NCI-H510A (cell line): Measurements from ENCODE around the gene MRPL11.
A peak's percentile ranks its signal among the peaks of the same experiment; 100 is the strongest.
"Not testable (repeated sequence)": the region's sequence is repeated elsewhere in the genome, so short reads cannot be mapped to it uniquely, and the experiment has no call there.

Source experiments
- DNase-seq: peaks from one replicate; lab custom pipeline; 2025; lab: John Stamatoyannopoulos, UW

Gene MRPL11

GRCh38 chr11:66431287-66431686, 7.4 kb downstream of the MRPL11 start:
- not testable (repeated sequence) for DNase-seq

- DNase-seq, result peak; percentile 44
These were observed 8.6 kb downstream of the MRPL11 start for GRCh38 chr11:66429983-66430602.

- DNase-seq, result no peak
These were observed 9.7 kb downstream of the MRPL11 start for GRCh38 chr11:66428933-66429332.

GRCh38 chr11:66426314-66426713, 12.3 kb downstream of the MRPL11 start:
- no peak for DNase-seq

- no peak for DNase-seq
These were observed 17.0 kb downstream of the MRPL11 start for GRCh38 chr11:66421492-66422205.

GRCh38 chr11:66420671-66421476, 17.8 kb downstream of the MRPL11 start, which contains the start of gene NPAS4:
Gene NPAS4 (plus strand): TSS chr11:66421035. CDS start chr11:66421180, 145 bp downstream.
- DNase-seq, result peak; percentile 80

- DNase-seq, result peak; percentile 28
These were observed 18.8 kb downstream of the MRPL11 start for GRCh38 chr11:66419825-66420224.

- DNase-seq, result no peak
These were observed 19.7 kb downstream of the MRPL11 start for GRCh38 chr11:66418986-66419308.

GRCh38 chr11:66418168-66418985, 20.3 kb downstream of the MRPL11 start:
- DNase-seq, result peak; percentile 16

GRCh38 chr11:66417000-66417399, 21.6 kb downstream of the MRPL11 start:
- DNase-seq, result no peak

GRCh38 chr11:66415423-66415822, 23.2 kb downstream of the MRPL11 start:
- no peak for DNase-seq

GRCh38 chr11:66414120-66414934, 24.3 kb downstream of the MRPL11 start:
- no peak for DNase-seq

GRCh38 chr11:66413167-66413566, 25.5 kb downstream of the MRPL11 start:
- DNase-seq, result no peak

GRCh38 chr11:66412110-66412509, 26.5 kb downstream of the MRPL11 start:
- DNase-seq, result no peak

GRCh38 chr11:66411323-66411722, 27.3 kb downstream of the MRPL11 start:
- no peak for DNase-seq

GRCh38 chr11:66410191-66410590, 28.5 kb downstream of the MRPL11 start:
- no peak for DNase-seq

GRCh38 chr11:66409226-66409625, 29.4 kb downstream of the MRPL11 start:
- DNase-seq, result no peak

GRCh38 chr11:66408488-66409214, 30.0 kb downstream of the MRPL11 start:
- peak; percentile 87 for DNase-seq

- DNase-seq, result no peak
These were observed 31.0 kb downstream of the MRPL11 start for GRCh38 chr11:66407651-66408050.

GRCh38 chr11:66393954-66394353, 44.7 kb downstream of the MRPL11 start:
- DNase-seq, result no peak
